Measurements from ENCODE around the gene GRIK3. TPM values are rescaled to one million over a fixed set of nuclear protein-coding genes. Genes with fewer than 3 reads are reported as not detected.

GRIK3 gene
- total and polyA plus RNA-seq, 4 donors, result 0.03 to 0.08 (median 0.05) TPM; not detected in 1

- H3K27ac ChIP-seq (ENCODE audit: low read depth in 1 of 2, low read length in 2 of 2), result no peak overlapping the region
- TF ChIP-seq EGR1 (IDR thresholded peaks at IDR 0.05; ENCODE audit: low read depth in 2 of 2) (no peak), RAD21 (IDR thresholded peaks at IDR 0.05) (no peak), JUND (IDR thresholded peaks at IDR 0.05) (no peak), FOXA1 (IDR thresholded peaks at IDR 0.05) (no peak), NR2F2 (IDR thresholded peaks at IDR 0.05) (no peak), REST (IDR thresholded peaks at IDR 0.05) (no peak), HNF4A (conservative IDR thresholded peaks at IDR 0.05) (no peak), RXRA (IDR thresholded peaks at IDR 0.05) (no peak), MAX (IDR thresholded peaks at IDR 0.05) (no peak), ZBTB33 (IDR thresholded peaks at IDR 0.05) (no peak), HNF4G (IDR thresholded peaks at IDR 0.05) (no peak), FOXA2 (IDR thresholded peaks at IDR 0.05) (no peak), TAF1 (conservative IDR thresholded peaks at IDR 0.05) (no peak), ATF3 (IDR thresholded peaks at IDR 0.05) (no peak), SP1 (IDR thresholded peaks at IDR 0.05) (no peak)
- H3K27me3 ChIP-seq (ENCODE audit: control insufficient read depth in 4 of 4, insufficient read depth in 4 of 4, low read length in 3 of 4), result peaks cover 0 to 3% (median 0%) of the 10 kb centered on the region in 4 donors
- no peaks in the 10 kb centered on the region for H3K36me3 ChIP-seq (ENCODE audit: control insufficient read depth in 4 of 4, insufficient read depth in 3 of 4, low read depth in 1 of 4, low read length in 3 of 4)
- H3K9me3 ChIP-seq (ENCODE audit: control insufficient read depth in 4 of 4, low read length in 3 of 4), result no peaks in the 10 kb centered on the region
- 82% methylated on average over 6 of the region's 6 CpGs for WGBS
- H3K4me3 ChIP-seq (ENCODE audit: low read depth in 1 of 3, low read length in 3 of 3), result no peak overlapping the region
- no peaks in the 10 kb centered on the region for H3K4me1 ChIP-seq (ENCODE audit: control insufficient read depth in 4 of 4, insufficient read depth in 4 of 4, low read length in 3 of 4)
- DNase-seq (ENCODE audit: low spot score), result peak; percentile 17
- H3K9ac ChIP-seq (ENCODE audit: low read depth in 1 of 2, low read length in 2 of 2), result no peak overlapping the region
Measured at GRCh38 chr1:36879613-36880012, 154.7 kb downstream of the GRIK3 start.

- TF ChIP-seq HNF4G (IDR thresholded peaks at IDR 0.05) (no peak), FOXA1 (IDR thresholded peaks at IDR 0.05) (no peak)
- no peak for DNase-seq (ENCODE audit: low spot score)
- WGBS, result 62% methylated on average over 1 of the region's 1 CpG
- Histone ChIP-seq H3K4me1 (ENCODE audit: control insufficient read depth in 4 of 4, insufficient read depth in 4 of 4, low read length in 3 of 4) (no peaks in the 10 kb centered on the region), H3K27me3 (ENCODE audit: control insufficient read depth in 4 of 4, insufficient read depth in 4 of 4, low read length in 3 of 4) (peaks cover 0 to 3% (median 0%) of the 10 kb centered on the region in 4 donors), H3K9me3 (ENCODE audit: control insufficient read depth in 4 of 4, low read length in 3 of 4) (no peaks in the 10 kb centered on the region), H3K4me3 (ENCODE audit: low read depth in 1 of 3, low read length in 3 of 3) (no peak overlapping the region), H3K36me3 (ENCODE audit: control insufficient read depth in 4 of 4, insufficient read depth in 3 of 4, low read depth in 1 of 4, low read length in 3 of 4) (no peaks in the 10 kb centered on the region), H3K27ac (ENCODE audit: low read depth in 1 of 2, low read length in 2 of 2) (no peak overlapping the region), H3K9ac (ENCODE audit: low read depth in 1 of 2, low read length in 2 of 2) (no peak overlapping the region)
Measured at GRCh38 chr1:36876990-36877389, 157.3 kb downstream of the GRIK3 start.

Data from liver (tissue), 9 donors.